ENCODE measurements around the gene COQ8B.

COQ8B gene

GRCh38 chr19:40689339-40690049 is 27.2 kb downstream of the COQ8B start:
- Histone ChIP-seq H3K79me2 (ENCODE audit: control insufficient read depth, low read length) (no peaks in the 10 kb centered on the region), H3K4me3 (ENCODE audit: low read length) (peak overlapping the region; percentile 85), H3K4me2 (ENCODE audit: low read length) (peak overlapping the region; percentile 90), H3K27ac (ENCODE audit: low read depth, low read length) (no peak overlapping the region), H3K36me3 (ENCODE audit: control insufficient read depth, low read length) (no peaks in the 10 kb centered on the region), H4K20me1 (ENCODE audit: control insufficient read depth, insufficient read depth, low read depth, low read length) (0 out of 2 replicates have a peak, but pooled peaks cover under 1% of the 10 kb centered on the region), H3K9me2 (replicated peaks; ENCODE audit: control insufficient read depth, low read length) (no peaks in the 10 kb centered on the region), H3F3A (ENCODE audit: control insufficient read depth, insufficient read depth) (no peaks in the 10 kb centered on the region), H3K9me3 (ENCODE audit: control insufficient read depth, insufficient read depth, low read length) (no peaks in the 10 kb centered on the region), H3K4me1 (ENCODE audit: control insufficient read depth, low read length) (peaks cover 36% of the 10 kb centered on the region), H3K27me3 (ENCODE audit: control insufficient read depth, low read length) (no peaks in the 10 kb centered on the region)
- no peak for TF ChIP-seq EZH2phosphoT487 (IDR thresholded peaks at IDR 0.05; ENCODE audit: borderline replicate concordance, low read length)
- TF ChIP-seq, protein P1, sequence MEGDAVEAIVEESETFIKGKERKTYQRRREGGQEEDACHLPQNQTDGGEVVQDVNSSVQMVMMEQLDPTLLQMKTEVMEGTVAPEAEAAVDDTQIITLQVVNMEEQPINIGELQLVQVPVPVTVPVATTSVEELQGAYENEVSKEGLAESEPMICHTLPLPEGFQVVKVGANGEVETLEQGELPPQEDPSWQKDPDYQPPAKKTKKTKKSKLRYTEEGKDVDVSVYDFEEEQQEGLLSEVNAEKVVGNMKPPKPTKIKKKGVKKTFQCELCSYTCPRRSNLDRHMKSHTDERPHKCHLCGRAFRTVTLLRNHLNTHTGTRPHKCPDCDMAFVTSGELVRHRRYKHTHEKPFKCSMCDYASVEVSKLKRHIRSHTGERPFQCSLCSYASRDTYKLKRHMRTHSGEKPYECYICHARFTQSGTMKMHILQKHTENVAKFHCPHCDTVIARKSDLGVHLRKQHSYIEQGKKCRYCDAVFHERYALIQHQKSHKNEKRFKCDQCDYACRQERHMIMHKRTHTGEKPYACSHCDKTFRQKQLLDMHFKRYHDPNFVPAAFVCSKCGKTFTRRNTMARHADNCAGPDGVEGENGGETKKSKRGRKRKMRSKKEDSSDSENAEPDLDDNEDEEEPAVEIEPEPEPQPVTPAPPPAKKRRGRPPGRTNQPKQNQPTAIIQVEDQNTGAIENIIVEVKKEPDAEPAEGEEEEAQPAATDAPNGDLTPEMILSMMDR (IDR thresholded peaks at IDR 0.05; ENCODE audit: low read depth, low read length, poor library complexity, severe bottlenecking), result no peak

- Histone ChIP-seq H3K27me3 (ENCODE audit: control insufficient read depth, low read length) (no peaks in the 10 kb centered on the region), H3K27ac (ENCODE audit: low read depth, low read length) (no peak overlapping the region), H3F3A (ENCODE audit: control insufficient read depth, insufficient read depth) (no peaks in the 10 kb centered on the region), H3K79me2 (ENCODE audit: control insufficient read depth, low read length) (no peaks in the 10 kb centered on the region), H3K9me2 (replicated peaks; ENCODE audit: control insufficient read depth, low read length) (no peaks in the 10 kb centered on the region), H3K36me3 (ENCODE audit: control insufficient read depth, low read length) (no peaks in the 10 kb centered on the region), H4K20me1 (ENCODE audit: control insufficient read depth, insufficient read depth, low read depth, low read length) (no peaks in the 10 kb centered on the region), H3K4me3 (ENCODE audit: low read length) (peak overlapping the region; percentile 85; the same call in 1 of the 2 replicates), H3K4me2 (ENCODE audit: low read length) (peak overlapping the region; percentile 90), H3K9me3 (ENCODE audit: control insufficient read depth, insufficient read depth, low read length) (no peaks in the 10 kb centered on the region), H3K4me1 (ENCODE audit: control insufficient read depth, low read length) (peaks cover 36% of the 10 kb centered on the region)
- TF ChIP-seq EZH2phosphoT487 (IDR thresholded peaks at IDR 0.05; ENCODE audit: borderline replicate concordance, low read length), result no peak
- TF ChIP-seq, protein P1 (IDR thresholded peaks at IDR 0.05; ENCODE audit: low read depth, low read length, poor library complexity, severe bottlenecking), result no peak
Measured at GRCh38 chr19:40688987-40689338, 27.7 kb downstream of the COQ8B start.

DNA sequence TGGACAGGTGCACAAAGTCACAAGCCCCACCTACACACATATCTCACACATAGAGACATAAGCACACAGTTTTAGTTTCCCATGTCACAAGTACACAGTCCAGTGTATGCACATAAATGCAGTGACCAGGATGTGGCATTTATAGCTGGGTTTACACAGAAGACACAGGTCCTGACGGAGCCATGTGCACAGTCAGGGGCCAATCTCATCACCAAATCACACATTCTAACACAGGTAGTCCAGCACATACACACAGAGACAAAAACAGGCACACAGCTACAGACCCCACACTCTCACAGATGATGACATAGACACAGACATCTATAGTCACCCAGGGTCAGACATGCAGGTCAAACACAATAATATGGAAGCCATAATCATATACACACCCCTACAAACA is 28.4 kb downstream of the COQ8B start:
- Histone ChIP-seq H3K4me3 (ENCODE audit: low read length) (no peak overlapping the region), H3K4me1 (ENCODE audit: control insufficient read depth, low read length) (peaks cover 36% of the 10 kb centered on the region), H4K20me1 (ENCODE audit: control insufficient read depth, insufficient read depth, low read depth, low read length) (no peaks in the 10 kb centered on the region), H3K27ac (ENCODE audit: low read depth, low read length) (no peak overlapping the region), H3K9me3 (ENCODE audit: control insufficient read depth, insufficient read depth, low read length) (no peaks in the 10 kb centered on the region), H3K27me3 (ENCODE audit: control insufficient read depth, low read length) (no peaks in the 10 kb centered on the region), H3K79me2 (ENCODE audit: control insufficient read depth, low read length) (no peaks in the 10 kb centered on the region), H3K9me2 (replicated peaks; ENCODE audit: control insufficient read depth, low read length) (no peaks in the 10 kb centered on the region), H3K36me3 (ENCODE audit: control insufficient read depth, low read length) (no peaks in the 10 kb centered on the region), H3K4me2 (ENCODE audit: low read length) (no peak overlapping the region), H3F3A (ENCODE audit: control insufficient read depth, insufficient read depth) (no peaks in the 10 kb centered on the region)
- TF ChIP-seq EZH2phosphoT487 (IDR thresholded peaks at IDR 0.05; ENCODE audit: borderline replicate concordance, low read length), result no peak
- TF ChIP-seq, protein P1 (IDR thresholded peaks at IDR 0.05; ENCODE audit: low read depth, low read length, poor library complexity, severe bottlenecking), result no peak

Measured in DOHH2 (cell line).